Uterus (tissue), 4 donors: ENCODE results near the gene PSMA8. TPM values are rescaled to one million over a fixed set of nuclear protein-coding genes. Genes with fewer than 3 reads are reported as not detected.
A peak's percentile ranks its signal among the peaks of the same experiment; 100 is the strongest.
"Not testable (repeated sequence)": the region's sequence is repeated elsewhere in the genome, so short reads cannot be mapped to it uniquely, and the experiment has no call there.

ENCODE experiments used
- DNase-seq, 2 donors: peaks; one replicate each; pipeline ENCODE4 v3.0.0-alpha.2; 2019 to 2020
- H3K27ac ChIP-seq, 2 donors: fragments of 200-600 bp; sonication (generic); 1 replicate in 1 of 2; 2 replicates in 1 of 2; pipeline ENCODE4 v1.5.1; 2016 to 2018
- H3K27me3 ChIP-seq, 2 donors: fragments of 200-600 bp; sonication (generic); one replicate each; pipeline ENCODE4 v1.5.1; 2018 to 2019; ENCODE audit warnings: control low read depth in 1 of 2
- H3K36me3 ChIP-seq, 2 donors: fragments of 200-600 bp; sonication (generic); one replicate each; pipeline ENCODE4 v1.5.1; 2019; ENCODE audit warnings: control low read depth in 1 of 2
- H3K4me1 ChIP-seq, 2 donors: fragments of 200-600 bp; sonication (generic); one replicate each; pipeline ENCODE4 v1.5.1; 2018 to 2019; ENCODE audit warnings: control low read depth in 1 of 2
- H3K4me3 ChIP-seq, 2 donors: fragments of 200-600 bp; sonication (generic); 1 replicate in 1 of 2; 2 replicates in 1 of 2; pipeline ENCODE4 v1.5.1; 2018 to 2019; ENCODE audit warnings: mild to moderate bottlenecking in 1 of 2
- H3K9me3 ChIP-seq, 2 donors: fragments of 200-600 bp; sonication (generic); one replicate each; pipeline ENCODE4 v1.5.1; 2019; ENCODE audit warnings: control low read depth in 1 of 2
- CTCF ChIP-seq, 4 experiments: fragments of 200-600 bp in 2 of 4; fragments of 450-650 bp in 2 of 4; sonication (generic) in 2 of 4; IDR thresholded peaks; one replicate each; pipeline ENCODE4 v1.5.1; 2016 to 2019; ENCODE audit warnings: antibody characterized with exemption in 4 of 4, mild to moderate bottlenecking in 2 of 4, moderate library complexity in 1 of 4
- POLR2A ChIP-seq, 2 donors: fragments of 450-650 bp; IDR thresholded peaks; one replicate each; pipeline ENCODE4 v1.6.1; 2016; ENCODE audit warnings: antibody characterized with exemption in 2 of 2, mild to moderate bottlenecking in 1 of 2, moderate library complexity in 1 of 2
- intact Hi-C: fragments of 100-400 bp; cut with DNase I; formaldehyde crosslinking; loops from one replicate; pipeline ENCODE4 v1.15.1; 2023; ENCODE audit warnings: low total_unique reads
- total RNA-seq, 4 donors: library from RNA; depleted of rRNA in 3 of 4; stranded (reverse); fragments of >200 nt in 3 of 4; gene quantifications; one replicate each; pipeline versions ENCODE4 v1.1.0 to v1.2.4, GENCODE V29; 2014 to 2023
- donor health status: DM: yes; HTN: yes; CAD: no.

Gene PSMA8
- total RNA-seq, 4 donors from 2014 or later, result not detected

GRCh38 chr18:26134107-26134506 is 438 bp downstream of the PSMA8 start:
- Histone ChIP-seq H3K27me3 (no peaks in the 10 kb centered on the region), H3K27ac (no peak overlapping the region), H3K4me3 (no peak overlapping the region), H3K36me3 (no peaks in the 10 kb centered on the region), H3K9me3 (no peaks in the 10 kb centered on the region), H3K4me1 (no peaks in the 10 kb centered on the region)
- DNase-seq, result no peak
- intact Hi-C loops, result no loop called here
- TF ChIP-seq POLR2A (IDR thresholded peaks at IDR 0.05), result no peak
- no peak for TF ChIP-seq CTCF (IDR thresholded peaks at IDR 0.05)

- intact Hi-C loops, result no loop called here
- Histone ChIP-seq H3K9me3 (no peaks in the 10 kb centered on the region), H3K4me3 (no peak overlapping the region), H3K36me3 (no peaks in the 10 kb centered on the region), H3K27ac (no peak overlapping the region), H3K4me1 (no peaks in the 10 kb centered on the region), H3K27me3 (no peaks in the 10 kb centered on the region)
- TF ChIP-seq POLR2A (IDR thresholded peaks at IDR 0.05), result no peak
- TF ChIP-seq CTCF (IDR thresholded peaks at IDR 0.05), result no peak
- DNase-seq, result no peak
These were observed 1.9 kb downstream of the PSMA8 start for GRCh38 chr18:26135548-26135947.

- Histone ChIP-seq H3K4me1 (no peaks in the 10 kb centered on the region), H3K36me3 (no peaks in the 10 kb centered on the region), H3K27ac (no peak overlapping the region), H3K9me3 (no peaks in the 10 kb centered on the region), H3K4me3 (no peak overlapping the region), H3K27me3 (no peaks in the 10 kb centered on the region)
- no peak for DNase-seq
- intact Hi-C loops, result no loop called here
- no peak for TF ChIP-seq CTCF (IDR thresholded peaks at IDR 0.05)
- no peak for TF ChIP-seq POLR2A (IDR thresholded peaks at IDR 0.05)
These were observed 23.7 kb downstream of the PSMA8 start for GRCh38 chr18:26157326-26157725.

GRCh38 chr18:26159353-26159752 is 25.7 kb downstream of the PSMA8 start:
- no peak for DNase-seq
- Histone ChIP-seq H3K27me3 (no peaks in the 10 kb centered on the region), H3K4me1 (no peaks in the 10 kb centered on the region), H3K36me3 (no peaks in the 10 kb centered on the region), H3K4me3 (no peak overlapping the region), H3K9me3 (no peaks in the 10 kb centered on the region), H3K27ac (no peak overlapping the region)
- TF ChIP-seq CTCF (IDR thresholded peaks at IDR 0.05), result peak in 1 of 4 experiments; percentile 9
- TF ChIP-seq POLR2A (IDR thresholded peaks at IDR 0.05), result no peak
- intact Hi-C loops, result no loop called here

GRCh38 chr18:26164571-26164970 is 30.9 kb downstream of the PSMA8 start:
- H3K9me3 ChIP-seq, result no peaks in the 10 kb centered on the region
- TF ChIP-seq CTCF (IDR thresholded peaks at IDR 0.05) (no peak), POLR2A (IDR thresholded peaks at IDR 0.05) (no peak)
- H3K27me3 ChIP-seq, result no peaks in the 10 kb centered on the region
- no peaks in the 10 kb centered on the region for H3K36me3 ChIP-seq
- no peaks in the 10 kb centered on the region for H3K4me1 ChIP-seq
- DNase-seq, result no peak
- no peak overlapping the region for H3K4me3 ChIP-seq
- no peak overlapping the region for H3K27ac ChIP-seq
- intact Hi-C loops, result no loop called here

- intact Hi-C loops, H3K4me3 ChIP-seq, DNase-seq: not testable (repeated sequence)
These were observed 33.9 kb downstream of the PSMA8 start for GRCh38 chr18:26167592-26167991.

More at GRCh38 chr18:26167592-26167991, 33.9 kb downstream of the PSMA8 start:
- H3K27me3 ChIP-seq, H3K36me3 ChIP-seq, H3K9me3 ChIP-seq, H3K4me1 ChIP-seq, H3K27ac ChIP-seq: not testable (repeated sequence)
